DOHH2 (cell line): ENCODE results near the gene ZNF792.

Source experiments
- H3F3A ChIP-seq: fragments of 200-600 bp; sonication (generic), shearing (Covaris generic); 2 replicates; pipeline ENCODE4 v1.6.0; 2016; ENCODE audit warnings: antibody characterized with exemption, mild to moderate bottlenecking; ENCODE audit not compliant: control insufficient read depth, insufficient read depth
- H3K27ac ChIP-seq: fragments of 200-600 bp; sonication (generic); 2 replicates; pipeline ENCODE4 v1.5.1; 2014; ENCODE audit warnings: low read depth, mild to moderate bottlenecking, low read length, moderate library complexity
- H3K27me3 ChIP-seq: fragments of 200-600 bp; sonication (generic); 2 replicates; pipeline ENCODE4 v1.6.1; 2014; ENCODE audit warnings: mild to moderate bottlenecking, low read length, mixed read lengths; ENCODE audit not compliant: control insufficient read depth
- H3K36me3 ChIP-seq: fragments of 200-600 bp; sonication (generic); 2 replicates; pipeline ENCODE4 v1.6.1; 2014; ENCODE audit warnings: mild to moderate bottlenecking, low read length, moderate library complexity, mixed read lengths; ENCODE audit not compliant: control insufficient read depth
- H3K4me1 ChIP-seq: fragments of 200-600 bp; sonication (generic); 2 replicates; pipeline ENCODE4 v1.6.1; 2014; ENCODE audit warnings: mild to moderate bottlenecking, low read length, mixed read lengths; ENCODE audit not compliant: control insufficient read depth
- H3K4me2 ChIP-seq: fragments of 200-600 bp; sonication (generic); 2 replicates; pipeline ENCODE4 v1.6.0; 2014; ENCODE audit warnings: mild to moderate bottlenecking, low read length, moderate library complexity
- H3K4me3 ChIP-seq: fragments of 200-600 bp; sonication (generic); 2 replicates; pipeline ENCODE4 v1.5.1; 2014; ENCODE audit warnings: mild to moderate bottlenecking, low read length, mixed read lengths
- H3K79me2 ChIP-seq: fragments of 200-600 bp; sonication (generic); 2 replicates; pipeline ENCODE4 v1.6.1; 2014; ENCODE audit warnings: mild to moderate bottlenecking, low read length, mixed read lengths; ENCODE audit not compliant: control insufficient read depth
- H3K9me2 ChIP-seq: fragments of 200-600 bp; sonication (generic); replicated peaks from 2 replicates; pipeline ENCODE4 v1.6.1; 2014; ENCODE audit warnings: mild to moderate bottlenecking, low read length, mixed read lengths; ENCODE audit not compliant: control insufficient read depth
- H3K9me3 ChIP-seq: fragments of 200-600 bp; sonication (generic); 2 replicates; pipeline ENCODE4 v1.6.1; 2014; ENCODE audit warnings: antibody characterized with exemption, low read length, mixed read lengths; ENCODE audit not compliant: control insufficient read depth, insufficient read depth
- H4K20me1 ChIP-seq: fragments of 200-600 bp; sonication (generic); 2 replicates; pipeline ENCODE4 v1.6.0; 2014; ENCODE audit warnings: low read depth, mild to moderate bottlenecking, antibody characterized with exemption, low read length, moderate library complexity; ENCODE audit not compliant: control insufficient read depth, insufficient read depth
- CTCF ChIP-seq: fragments of 200-600 bp; sonication (generic); IDR thresholded peaks from one replicate; pipeline ENCODE4 v1.5.1; 2014; ENCODE audit warnings: antibody characterized with exemption, mild to moderate bottlenecking, low read depth, low read length; ENCODE audit not compliant: poor library complexity, severe bottlenecking
- EZH2phosphoT487 ChIP-seq: fragments of 200-600 bp; sonication (generic); IDR thresholded peaks from 2 replicates; pipeline ENCODE4 v1.6.1; 2017; ENCODE audit warnings: borderline replicate concordance, mild to moderate bottlenecking, antibody characterized with exemption, low read length, moderate library complexity, mixed read lengths

The ZNF792 gene

GRCh38 chr19:34932494-34932893 is 31.5 kb downstream of the ZNF792 start:
- Histone ChIP-seq H4K20me1 (no peaks in the 10 kb centered on the region), H3K79me2 (no peaks in the 10 kb centered on the region; the same call in 1 of the 2 replicates), H3K36me3 (no peaks in the 10 kb centered on the region), H3K4me3 (no peak overlapping the region), H3K4me1 (0 out of 2 replicates have a peak, but pooled peaks cover 2% of the 10 kb centered on the region), H3K27ac (no peak overlapping the region), H3K9me2 (no peaks in the 10 kb centered on the region), H3K4me2 (no peak overlapping the region), H3F3A (no peaks in the 10 kb centered on the region), H3K9me3 (no peaks in the 10 kb centered on the region), H3K27me3 (peaks cover 1% of the 10 kb centered on the region)
- no peak for TF ChIP-seq CTCF
- no peak for TF ChIP-seq EZH2phosphoT487

DNA sequence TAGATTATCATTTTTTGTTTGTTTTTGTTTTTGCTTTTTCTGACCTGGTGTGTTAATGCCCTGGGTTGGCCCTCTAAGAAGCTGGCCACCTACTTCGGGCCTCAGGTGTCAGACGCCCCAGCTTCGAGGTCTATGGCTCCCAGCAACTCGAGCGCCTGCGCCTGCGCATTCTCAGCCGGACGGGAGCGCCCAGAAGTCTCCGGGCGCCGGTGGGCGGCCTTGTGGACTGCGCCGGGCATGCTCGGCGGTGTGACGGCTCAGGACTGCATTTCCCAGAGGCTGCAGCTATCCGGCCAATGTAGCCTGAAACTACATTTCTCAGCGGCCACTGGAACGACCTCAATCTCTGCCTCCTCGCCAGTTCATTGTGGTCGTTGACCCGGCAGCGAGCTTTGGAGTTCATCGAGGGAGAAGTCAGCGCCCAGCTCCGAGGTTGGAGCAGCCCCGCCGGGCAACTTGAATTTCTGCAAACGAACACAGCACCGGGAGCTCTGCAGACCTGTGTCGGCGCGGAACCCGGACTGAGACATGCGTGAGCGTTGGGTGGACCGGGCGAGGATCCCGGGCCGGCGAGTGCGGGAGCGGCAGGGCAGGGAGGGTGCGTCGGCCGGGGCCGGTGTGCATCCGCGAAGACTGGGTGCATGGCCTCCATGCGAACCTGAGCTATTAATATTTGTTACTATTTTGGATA is 37.2 kb downstream of the ZNF792 start, which contains the start of gene ZNF30:
TSS of gene ZNF30 (plus strand) at position 219 of the 691 bp plus-strand sequence. CDS start 3,045 bp downstream, outside the sequence.
- Histone ChIP-seq H3K4me1 (0 out of 2 replicates have a peak, but pooled peaks cover 2% of the 10 kb centered on the region), H3K9me2 (no peaks in the 10 kb centered on the region), H3K27me3 (peaks cover 16% of the 10 kb centered on the region), H3K27ac (no peak within 1 kb of the TSS), H3F3A (no peaks in the 10 kb centered on the region), H3K9me3 (no peaks in the 10 kb centered on the region), H3K4me2 (peak within 1 kb of the TSS; percentile 54), H4K20me1 (no peaks in the 10 kb centered on the region), H3K79me2 (no peaks in the 10 kb centered on the region; the same call in 1 of the 2 replicates), H3K36me3 (no peaks in the 10 kb centered on the region), H3K4me3 (peak within 1 kb of the TSS; percentile 72)
- peak; percentile 26; the same call in 1 of the 2 replicates for TF ChIP-seq EZH2phosphoT487
- no peak for TF ChIP-seq CTCF

DNA sequence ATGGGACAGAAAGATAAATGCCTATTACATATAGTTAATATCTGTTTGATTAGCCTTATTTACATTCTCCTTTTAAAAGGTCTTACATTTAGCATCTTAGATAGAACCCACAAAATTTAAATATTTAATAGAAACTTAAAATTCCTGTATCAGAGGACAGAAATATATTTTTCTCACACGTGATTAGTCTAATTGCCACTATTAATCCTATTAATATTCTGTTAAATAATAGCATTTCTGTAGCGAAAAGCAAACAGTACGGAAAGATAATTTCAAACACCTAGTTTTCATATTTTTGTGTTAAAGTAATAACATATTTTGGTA is 37.7 kb downstream of the ZNF792 start:
- Histone ChIP-seq H3F3A (no peaks in the 10 kb centered on the region), H3K9me3 (no peaks in the 10 kb centered on the region), H3K4me3 (no peak overlapping the region; the same call in 1 of the 2 replicates), H4K20me1 (no peaks in the 10 kb centered on the region), H3K36me3 (no peaks in the 10 kb centered on the region), H3K27me3 (peaks cover 16% of the 10 kb centered on the region), H3K27ac (no peak overlapping the region), H3K9me2 (no peaks in the 10 kb centered on the region), H3K79me2 (no peaks in the 10 kb centered on the region; the same call in 1 of the 2 replicates), H3K4me2 (peak overlapping the region; percentile 54), H3K4me1 (0 out of 2 replicates have a peak, but pooled peaks cover 2% of the 10 kb centered on the region)
- TF ChIP-seq EZH2phosphoT487 (no peak), CTCF (no peak)
